IMR-90 (cell line): ENCODE data around the gene RAI1. TPM values are rescaled to one million over a fixed set of nuclear protein-coding genes. Genes with fewer than 3 reads are reported as not detected.

Source experiments
- ATAC-seq: fragments of 200-7000 bp; cut with Tn5 transposase; 2 replicates; pipeline ENCODE4 v1.9.1; 2020; ENCODE audit warnings: low read depth, mild to moderate bottlenecking, moderate library complexity
- BruUV-seq: library from RNA; stranded (reverse); fragments of 400-500 nt; replicated peaks from 2 replicates; lab custom pipeline; 2021; lab: Mats Ljungman, UMichigan
- CTCF ChIA-PET: fragments of 300-600 bp; formaldehyde crosslinking; extraction: SDS; loops from one replicate; lab custom pipeline; 2021; ENCODE audit warnings: antibody characterized with exemption; lab: Yijun Ruan, JAX
- POLR2A ChIA-PET: fragments of 300-600 bp; sonication (Branson Sonifier 250); formaldehyde crosslinking; loops from one replicate; lab custom pipeline; 2022; ENCODE audit warnings: antibody characterized with exemption; ENCODE audit not compliant: unreplicated experiment; lab: Charles Lee
- DNase-seq: peaks from one replicate; pipeline ENCODE4 v3.0.0; 2013
- H2AFZ ChIP-seq: replicated peaks from 2 replicates; pipeline ENCODE3; 2013; ENCODE audit warnings: low read length, mild to moderate bottlenecking; ENCODE audit not compliant: poor library complexity
- H2AK5ac ChIP-seq: 2 replicates; pipeline ENCODE4 v1.6.1; 2013; ENCODE audit warnings: low read depth, low read length, inconsistent platforms
- H2AK9ac ChIP-seq: replicated peaks from 2 replicates; pipeline ENCODE3; 2013; ENCODE audit warnings: mild to moderate bottlenecking, low read depth, low read length, moderate library complexity; ENCODE audit not compliant: poor library complexity
- H2BK120ac ChIP-seq: 2 replicates; pipeline ENCODE4 v1.6.1; 2013; ENCODE audit warnings: low read depth, low read length, inconsistent platforms
- H2BK15ac ChIP-seq: 3 replicates; pipeline ENCODE4 v1.6.1; 2013; ENCODE audit warnings: low read depth, low read length, inconsistent platforms
- H2BK20ac ChIP-seq: 2 replicates; pipeline ENCODE4 v1.6.1; 2013; ENCODE audit warnings: low read depth, mild to moderate bottlenecking, inconsistent platforms, low read length, moderate library complexity
- H2BK5ac ChIP-seq: 2 replicates; pipeline ENCODE4 v1.6.1; 2013; ENCODE audit warnings: mild to moderate bottlenecking, low read depth, low read length, inconsistent platforms; ENCODE audit not compliant: poor library complexity, severe bottlenecking
- H3K14ac ChIP-seq: replicated peaks from 2 replicates; pipeline ENCODE4 v1.6.1; 2013; ENCODE audit warnings: low read depth, low read length, inconsistent platforms
- H3K18ac ChIP-seq: 2 replicates; pipeline ENCODE4 v1.6.1; 2013; ENCODE audit warnings: low read depth, low read length, control low read depth
- H3K23ac ChIP-seq: 2 replicates; pipeline ENCODE4 v1.6.1; 2013; ENCODE audit warnings: low read depth, low read length, inconsistent platforms
- H3K27ac ChIP-seq: 2 replicates; pipeline ENCODE4 v1.5.1; 2013; ENCODE audit warnings: mild to moderate bottlenecking, control low read depth, low read length; ENCODE audit not compliant: insufficient read depth
- H3K27me3 ChIP-seq: 2 replicates; pipeline ENCODE4 v1.6.1; 2013; ENCODE audit warnings: low read length; ENCODE audit not compliant: control insufficient read depth, insufficient read depth
- H3K36me3 ChIP-seq: 2 replicates; pipeline ENCODE4 v1.6.1; 2013; ENCODE audit warnings: low read length, mixed read lengths; ENCODE audit not compliant: control insufficient read depth, insufficient read depth
- H3K4ac ChIP-seq: 2 replicates; pipeline ENCODE4 v1.6.1; 2013; ENCODE audit warnings: low read depth, low read length, inconsistent platforms
- H3K4me1 ChIP-seq: 2 replicates; pipeline ENCODE4 v1.6.1; 2013; ENCODE audit warnings: low read length, mixed read lengths; ENCODE audit not compliant: control insufficient read depth, insufficient read depth
- H3K4me2 ChIP-seq: 2 replicates; pipeline ENCODE4 v1.6.1; 2013; ENCODE audit warnings: low read depth, mild to moderate bottlenecking, control low read depth, low read length, moderate library complexity
- H3K4me3 ChIP-seq: 2 replicates; pipeline ENCODE4 v1.5.1; 2013; ENCODE audit warnings: low read depth, mild to moderate bottlenecking, control low read depth, low read length, moderate library complexity; ENCODE audit not compliant: insufficient read depth
- H3K56ac ChIP-seq: 2 replicates; pipeline ENCODE4 v1.6.1; 2013; ENCODE audit warnings: low read length, inconsistent platforms; ENCODE audit not compliant: insufficient read depth; ENCODE audit errors: extremely low read depth
- H3K79me1 ChIP-seq, 2 experiments: 2 replicates each; pipeline ENCODE4 v1.6.1; 2013; ENCODE audit warnings: low read length in 2 of 2, inconsistent platforms in 1 of 2, low read depth in 1 of 2
- H3K9ac ChIP-seq: 2 replicates; pipeline ENCODE4 v1.6.1; 2013; ENCODE audit warnings: low read depth, low read length, control low read depth
- H3K9me1 ChIP-seq: 2 replicates; pipeline ENCODE4 v1.6.1; 2013; ENCODE audit warnings: low read length, inconsistent platforms; ENCODE audit not compliant: insufficient read depth
- H3K9me3 ChIP-seq: 2 replicates; pipeline ENCODE4 v1.6.1; 2013; ENCODE audit warnings: low read length; ENCODE audit not compliant: control insufficient read depth, insufficient read depth
- H4K20me1 ChIP-seq: 2 replicates; pipeline ENCODE4 v1.6.1; 2013; ENCODE audit warnings: low read length, inconsistent platforms; ENCODE audit not compliant: insufficient read depth
- H4K5ac ChIP-seq: 2 replicates; pipeline ENCODE4 v1.6.1; 2013; ENCODE audit warnings: mild to moderate bottlenecking, low read depth, low read length, control low read depth
- H4K8ac ChIP-seq, 2 experiments: 2 replicates each; pipeline ENCODE4 v1.6.1; 2013; ENCODE audit warnings: low read depth in 2 of 2, low read length in 2 of 2, control low read depth in 1 of 2, inconsistent platforms in 1 of 2
- H4K91ac ChIP-seq: 2 replicates; pipeline ENCODE4 v1.6.1; 2013; ENCODE audit warnings: low read depth, low read length, inconsistent platforms; ENCODE audit not compliant: insufficient read depth
- CHD1 ChIP-seq: IDR thresholded peaks from 2 replicates; pipeline ENCODE4 v1.6.1; 2012; ENCODE audit warnings: low read depth, low read length, improper control_type of control experiment
- MAFK ChIP-seq: IDR thresholded peaks from 2 replicates; pipeline ENCODE4 v1.6.1; 2012; ENCODE audit warnings: low read depth, low read length, improper control_type of control experiment
- NFE2L2 ChIP-seq: fragments of 150-350 bp; IDR thresholded peaks from 2 replicates; pipeline ENCODE4 v1.6.1; 2016; ENCODE audit warnings: low read depth, mild to moderate bottlenecking, low read length
- SMC3 ChIP-seq: fragments of 150-350 bp; IDR thresholded peaks from 2 replicates; pipeline ENCODE4 v1.6.1; 2016; ENCODE audit warnings: low read depth, mild to moderate bottlenecking, antibody characterized with exemption, low read length, moderate library complexity
- WGBS, 2 experiments: methylation state at CpG; one replicate each; pipeline versions ENCODE4 v1.1.5 to v1.1.7; 2013; ENCODE audit warnings: missing lambda C conversion rate in 2 of 2; ENCODE audit not compliant: insufficient read length in 1 of 2; ENCODE audit errors: extremely low coverage in 2 of 2; 5-methylcytosine and 5-hydroxymethylcytosine counted together
- dilution Hi-C: fragments of 300-500 bp; cut with HindIII; formaldehyde crosslinking; loops from one replicate; pipeline ENCODE4 v1.14.3; 2018; ENCODE audit warnings: low sequenced_read_pairs; ENCODE audit not compliant: unreplicated experiment
- in situ Hi-C: fragments of 300-500 bp; cut with MboI; formaldehyde crosslinking; loops from 3 replicates; pipeline ENCODE4 v1.14.3; 2019; ENCODE audit warnings: low sequenced_read_pairs, inconsistent platforms, mixed read lengths
- intact Hi-C: fragments of 100-400 bp; cut with micrococcal nuclease; formaldehyde crosslinking; loops from 2 replicates; pipeline ENCODE4 v1.10.0; 2022
- polyA plus RNA-seq, 3 experiments: library from polyadenylated mRNA; depleted of rRNA; stranded (reverse); fragments of >200 nt; gene quantifications; 2 replicates each; pipeline ENCODE4 v1.2.3, GENCODE V29; 2012; ENCODE audit warnings: low replicate concordance in 1 of 3
- total RNA-seq: library from RNA; depleted of rRNA; stranded (reverse); fragments of >200 nt; gene quantifications from 2 replicates; pipeline ENCODE4 v1.2.3, GENCODE V29; 2012

Gene RAI1
- total and polyA plus RNA-seq, 2 of the 4 experiments (the other 2 are of a cell fraction) = 1.8 to 10.5 TPM

DNA sequence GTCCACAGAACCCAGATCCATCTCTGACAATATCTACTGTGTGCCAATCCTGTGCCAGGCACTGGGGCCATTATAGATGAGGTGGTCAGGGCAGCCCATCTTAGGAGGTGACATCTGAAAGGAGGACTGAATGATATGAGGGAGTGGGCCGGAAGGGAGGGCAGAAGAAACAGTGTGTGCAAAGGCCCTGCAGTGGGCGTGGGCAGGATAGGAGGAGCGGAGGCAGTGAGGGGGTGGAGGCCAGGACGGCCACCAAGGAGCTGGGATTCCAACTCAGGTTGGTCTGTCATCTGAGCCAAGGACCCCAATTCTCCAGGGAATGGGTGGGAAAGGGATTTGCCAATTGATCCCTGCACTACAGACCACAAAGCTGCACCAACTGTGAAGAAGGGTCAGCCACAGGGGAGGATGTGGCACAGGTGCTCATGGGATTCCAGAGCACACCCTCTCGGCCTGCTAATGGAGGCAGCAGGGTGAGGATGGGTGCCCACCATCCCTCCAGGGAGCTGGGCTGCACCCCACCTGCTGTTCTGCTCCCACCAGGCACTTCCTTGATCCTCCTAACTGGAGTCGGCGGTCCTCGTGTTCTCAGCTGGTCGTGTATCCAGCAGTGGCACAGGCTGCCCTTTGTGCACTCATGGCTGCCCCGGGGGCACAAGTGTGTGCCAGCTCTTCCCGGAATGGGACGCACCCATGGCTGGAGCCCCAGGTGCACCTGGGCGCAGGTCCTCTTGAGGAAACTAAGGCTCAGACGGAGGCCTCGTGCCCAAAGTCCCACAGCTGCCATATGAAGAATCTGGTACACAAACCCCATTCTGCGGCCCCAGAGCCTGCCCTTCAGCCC, 145.9 kb downstream of the RAI1 start:
- H3K79me1 ChIP-seq = peaks cover 38 to 94% of the 10 kb centered on the region in 2 experiments
- H3K4ac ChIP-seq = no peak overlapping the region
- H2AK5ac ChIP-seq = no peak overlapping the region
- 92% methylated on average over 9 of the region's 16 CpGs; no CpG with 5 or more reads in 1 of the 2 experiments for WGBS, 2 experiments
- peaks cover 12% of the 10 kb centered on the region; the same call in 1 of the 2 replicates for H3K36me3 ChIP-seq
- H3K14ac ChIP-seq = no peak overlapping the region
- dilution Hi-C loops (no loop called here), in situ Hi-C loops (no loop called here), intact Hi-C loops (no loop called here)
- H2AFZ ChIP-seq = no peak overlapping the region
- no peak overlapping the region for H3K4me2 ChIP-seq
- no peak overlapping the region for H4K5ac ChIP-seq
- no peak overlapping the region for H3K18ac ChIP-seq
- no peak overlapping the region for H2BK5ac ChIP-seq
- DNase-seq (no peak), ATAC-seq (no peak)
- no peak overlapping the region for H4K91ac ChIP-seq
- no peak overlapping the region for H2BK15ac ChIP-seq
- TF ChIP-seq NFE2L2 = no peak
- no peak for TF ChIP-seq MAFK
- TF ChIP-seq SMC3 = no peak
- no peak for TF ChIP-seq CHD1
- H3K4me1 ChIP-seq = peaks cover 37% of the 10 kb centered on the region
- H4K20me1 ChIP-seq = peaks cover 84% of the 10 kb centered on the region
- H3K9me1 ChIP-seq = peaks cover 32% of the 10 kb centered on the region
- no peak overlapping the region for H2AK9ac ChIP-seq
- H3K27me3 ChIP-seq = no peaks in the 10 kb centered on the region
- no peak overlapping the region for H3K56ac ChIP-seq
- no peak overlapping the region for H2BK20ac ChIP-seq
- no TSS peak for BruUV-seq
- ChIA-PET CTCF (no interaction called here), POLR2A (no interaction called here)
- H3K9ac ChIP-seq = no peak overlapping the region
- no peak overlapping the region for H3K27ac ChIP-seq
- H3K23ac ChIP-seq = no peak overlapping the region
- H3K4me3 ChIP-seq = no peak overlapping the region
- H3K9me3 ChIP-seq = no peaks in the 10 kb centered on the region
- no peak overlapping the region for H4K8ac ChIP-seq
- H2BK120ac ChIP-seq = no peak overlapping the region
